GM21737 (cell line): Measurements from ENCODE around the gene AIRE.

Experiments
- ATAC-seq: cut with Tn5 transposase; IDR thresholded peaks from one replicate; pipeline ENCODE4 v1.9.1; 2021; ENCODE audit warnings: mild to moderate bottlenecking, moderate library complexity; ENCODE audit not compliant: unreplicated experiment

The AIRE gene

DNA sequence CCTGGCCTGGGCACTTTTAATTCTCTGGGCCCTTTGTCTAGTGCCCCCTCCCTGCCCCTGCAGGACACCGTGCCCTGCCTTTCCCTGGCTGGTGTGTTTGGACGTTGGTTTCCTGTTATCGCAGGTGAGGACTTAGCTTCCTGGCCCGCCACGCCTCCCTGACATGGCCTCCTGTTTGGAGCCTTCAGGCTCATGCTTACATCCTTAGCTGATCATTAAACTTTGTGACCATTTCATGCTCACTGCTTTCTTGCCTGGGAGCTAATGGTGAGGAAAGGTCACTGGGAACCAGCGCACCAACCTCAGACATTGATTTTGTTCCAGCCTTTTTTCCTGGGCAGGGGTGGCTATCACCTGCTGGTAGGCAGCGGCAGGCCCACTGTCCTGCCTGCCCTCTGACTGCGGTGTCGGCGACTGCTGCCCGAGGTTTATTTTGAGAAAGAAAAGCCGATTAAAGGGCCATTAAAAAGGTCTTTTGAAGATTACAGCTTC is 17.9 kb downstream of the AIRE start:
- ATAC-seq = no peak

DNA sequence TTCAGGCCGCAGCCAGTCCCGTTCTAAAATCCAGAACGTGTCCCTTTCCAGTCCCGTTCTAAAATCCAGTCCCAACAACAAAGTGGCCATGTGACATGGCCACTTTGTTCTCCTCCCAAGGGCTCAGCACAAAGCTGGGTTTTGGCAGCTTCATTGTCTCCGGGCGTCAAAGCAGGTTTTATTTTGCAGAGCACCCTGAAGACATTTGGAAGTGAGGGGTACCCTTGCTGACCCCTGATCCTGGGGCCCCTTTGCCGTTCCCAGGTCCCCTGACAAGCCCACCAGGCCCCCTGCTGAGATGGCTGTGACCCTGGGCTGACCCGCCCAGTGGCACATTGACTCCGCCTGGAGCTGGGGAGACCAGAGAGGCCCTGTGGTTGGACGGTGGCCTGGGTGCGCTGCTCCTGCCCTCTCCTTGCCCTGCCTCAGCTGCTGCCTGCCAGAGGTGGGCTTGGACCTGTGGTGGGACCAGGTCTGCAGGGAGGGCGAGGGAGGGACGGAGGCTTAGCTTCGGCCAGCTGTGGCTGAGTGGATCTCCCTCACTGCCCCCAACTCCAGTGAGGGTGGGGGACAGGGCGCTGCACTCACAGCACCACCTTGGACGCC is 18.4 kb downstream of the AIRE start:
- ATAC-seq = no peak

DNA sequence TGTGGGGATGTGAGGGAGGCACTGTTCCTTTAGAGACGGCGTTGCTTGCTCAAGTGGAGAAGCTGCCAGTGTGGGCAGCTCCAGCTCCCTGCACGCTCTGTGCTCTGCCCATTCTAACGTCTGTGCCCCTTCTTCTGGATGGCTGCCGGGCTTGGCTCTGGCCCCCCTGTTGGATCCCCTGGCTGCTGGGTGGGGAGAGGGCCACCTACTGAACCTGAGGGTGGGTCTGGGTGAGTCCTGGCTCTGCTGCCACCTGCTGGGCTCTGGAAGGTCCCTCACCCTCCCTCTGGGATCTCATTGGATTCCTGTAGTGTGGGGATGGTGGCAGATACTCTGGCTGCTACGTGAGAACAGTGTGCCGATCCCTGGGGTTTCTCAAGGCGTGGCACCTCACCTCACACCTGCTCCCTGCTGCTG is 19.2 kb downstream of the AIRE start:
- no peak for ATAC-seq

DNA sequence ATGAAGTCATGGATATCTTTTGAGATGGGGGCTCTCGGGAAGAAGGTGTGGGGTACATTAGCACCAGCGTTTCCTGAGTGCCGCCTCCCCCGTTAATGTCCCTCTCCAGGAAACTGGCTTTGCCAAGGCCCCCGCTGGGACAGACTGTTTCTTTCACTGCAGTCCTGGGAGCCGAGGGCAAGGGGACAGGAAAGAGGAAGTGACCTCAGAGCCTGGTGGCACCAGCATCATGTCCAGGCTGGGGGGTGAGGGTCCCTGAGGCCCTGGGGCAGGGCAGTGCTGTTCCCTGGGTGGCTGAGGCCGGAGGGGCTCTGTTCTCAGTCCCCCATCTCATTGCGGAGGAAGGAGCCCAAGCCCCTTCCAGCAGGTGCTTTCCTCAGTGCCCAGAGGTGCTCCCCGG is 20.0 kb downstream of the AIRE start:
- no peak for ATAC-seq

DNA sequence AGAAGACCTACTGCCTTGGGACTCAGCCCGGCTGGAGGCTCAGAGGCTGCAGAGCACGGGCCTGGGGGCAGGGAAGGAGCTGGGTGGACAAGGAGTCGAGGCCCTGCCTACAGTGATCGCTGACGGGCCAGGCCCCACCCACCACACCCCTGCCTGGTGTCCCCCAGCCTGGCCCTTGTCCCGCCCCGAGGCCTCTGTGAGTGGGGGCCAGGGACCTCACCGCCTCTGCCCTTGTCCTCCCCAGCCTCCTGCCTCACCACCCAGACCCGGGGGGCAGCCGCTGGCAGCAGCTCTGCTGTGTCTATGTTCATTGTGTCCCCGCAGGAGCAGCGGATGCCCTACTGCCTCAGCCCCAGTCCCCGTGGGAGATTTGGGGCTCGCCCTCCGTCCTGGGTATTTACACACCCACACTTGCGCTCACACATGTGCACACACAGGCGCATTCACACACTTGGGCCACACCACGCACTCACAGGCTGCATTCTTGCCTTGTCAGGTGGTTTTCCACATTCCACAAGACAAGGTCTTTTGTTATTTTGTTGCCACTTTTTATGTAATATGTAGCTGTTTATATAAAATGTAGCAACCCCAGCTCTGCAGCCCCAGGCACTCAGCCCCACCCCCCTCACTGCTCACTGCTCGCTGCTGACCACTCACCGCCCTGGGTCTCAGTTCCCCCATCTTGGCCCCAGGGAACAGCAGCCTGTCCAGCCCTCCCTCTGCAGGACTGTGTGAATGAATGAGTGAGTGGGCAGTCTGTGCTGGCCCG is 21.4 kb downstream of the AIRE start:
- ATAC-seq = no peak

DNA sequence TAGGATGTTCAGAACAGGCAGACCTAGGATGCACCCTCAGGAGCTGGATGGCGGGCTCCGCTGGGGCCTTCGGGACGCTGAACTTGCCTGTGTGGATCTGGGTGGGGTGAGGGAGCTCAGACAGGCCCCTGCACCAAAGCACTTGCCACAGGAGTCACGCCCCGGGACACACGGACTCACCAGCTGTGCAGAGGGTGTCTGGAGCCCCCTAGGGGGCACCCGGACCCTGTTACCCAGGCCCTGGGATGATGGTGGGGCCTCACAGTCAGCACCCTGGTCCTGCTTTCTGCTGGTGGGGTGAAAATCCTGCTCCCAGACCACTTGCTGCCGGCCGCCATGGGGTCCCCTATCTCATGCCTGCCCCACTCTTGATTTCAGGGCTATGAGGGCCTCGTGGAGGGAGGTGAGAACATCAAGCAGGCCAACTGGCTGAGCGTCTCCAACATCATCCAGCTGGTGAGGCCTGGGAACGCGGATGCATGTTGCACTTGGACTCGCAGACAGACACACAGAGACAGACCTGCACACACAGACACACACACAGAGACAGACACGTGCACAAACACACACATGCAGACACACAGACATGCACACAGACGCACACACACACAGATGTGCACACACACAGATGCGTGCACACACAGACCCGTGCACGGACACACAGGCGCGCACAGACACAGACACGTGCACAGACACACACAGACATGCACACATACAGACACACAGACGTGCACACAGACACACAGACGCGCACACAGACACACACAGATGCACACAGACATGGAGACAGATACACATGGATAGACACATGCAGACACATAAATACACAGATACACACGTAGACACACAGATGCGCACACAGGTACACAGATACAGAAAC is 25.2 kb downstream of the AIRE start:
- no peak for ATAC-seq

DNA sequence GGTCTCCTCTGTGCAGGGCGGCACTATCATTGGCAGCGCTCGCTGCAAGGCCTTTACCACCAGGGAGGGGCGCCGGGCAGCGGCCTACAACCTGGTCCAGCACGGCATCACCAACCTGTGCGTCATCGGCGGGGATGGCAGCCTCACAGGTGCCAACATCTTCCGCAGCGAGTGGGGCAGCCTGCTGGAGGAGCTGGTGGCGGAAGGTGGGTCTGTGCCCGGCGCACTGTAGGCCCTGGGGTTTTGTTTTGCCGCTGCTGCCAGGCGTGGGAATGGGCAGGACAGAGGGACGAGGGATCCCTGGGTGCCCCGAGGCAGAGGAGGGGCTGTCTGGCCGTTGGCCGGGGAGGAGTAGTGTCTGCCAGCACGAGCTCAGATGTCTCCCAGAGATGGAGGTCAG is 26.4 kb downstream of the AIRE start:
- no peak for ATAC-seq

DNA sequence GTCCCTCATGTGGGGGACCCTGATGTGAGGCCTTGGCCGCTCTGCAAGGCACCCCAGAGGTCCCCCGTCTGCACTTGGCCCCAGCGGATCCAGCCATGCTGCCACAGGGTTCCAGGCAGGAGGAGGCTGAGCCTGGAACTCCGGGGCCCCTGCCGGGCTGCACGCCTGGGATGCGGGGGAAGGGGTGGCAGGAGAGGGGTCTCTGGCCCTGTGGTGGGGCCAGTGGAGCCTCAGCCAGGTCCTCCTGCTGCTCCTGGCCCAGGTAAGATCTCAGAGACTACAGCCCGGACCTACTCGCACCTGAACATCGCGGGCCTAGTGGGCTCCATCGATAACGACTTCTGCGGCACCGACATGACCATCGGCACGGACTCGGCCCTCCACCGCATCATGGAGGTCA is 27.0 kb downstream of the AIRE start:
- no peak for ATAC-seq

DNA sequence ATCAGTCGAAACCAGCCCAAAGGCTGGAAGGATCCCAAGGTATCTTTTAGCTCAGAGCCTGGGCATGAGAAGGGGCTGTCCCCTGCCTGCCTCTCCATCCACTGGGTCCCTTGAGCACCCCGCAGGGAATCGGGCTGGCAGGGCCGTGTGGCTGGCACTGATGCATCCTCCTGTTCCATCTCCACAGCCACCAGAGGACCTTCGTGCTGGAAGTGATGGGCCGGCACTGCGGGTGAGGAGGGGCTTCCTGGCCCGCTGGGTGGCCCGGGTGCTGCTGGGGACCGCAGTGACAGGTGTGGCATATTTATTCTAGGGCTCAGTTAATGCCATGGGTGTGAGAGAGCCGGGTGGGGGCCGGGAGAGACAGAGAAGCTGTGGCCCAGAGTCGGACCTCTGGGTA is 27.8 kb downstream of the AIRE start:
- ATAC-seq = no peak

DNA sequence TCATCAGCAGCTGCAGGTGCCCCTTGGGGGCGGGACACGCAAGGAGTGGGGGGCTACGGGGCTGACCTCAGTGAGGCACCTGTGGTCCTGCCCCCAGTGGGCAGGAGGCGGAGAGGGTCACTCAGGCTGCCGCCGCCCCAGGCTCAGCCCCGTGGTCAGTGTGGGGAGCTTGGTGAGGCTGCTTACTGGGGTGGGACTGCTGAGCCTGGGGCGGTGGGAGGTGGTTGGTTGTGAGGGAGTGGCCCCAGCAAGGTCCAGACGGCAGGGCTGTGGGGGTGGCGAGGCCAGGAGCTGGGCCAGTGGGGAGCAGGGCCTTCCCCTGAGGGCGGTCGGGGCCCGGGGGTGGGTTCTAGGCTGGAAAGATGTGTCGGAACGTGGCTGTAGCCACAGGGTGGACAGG is 28.5 kb downstream of the AIRE start:
- no peak for ATAC-seq

DNA sequence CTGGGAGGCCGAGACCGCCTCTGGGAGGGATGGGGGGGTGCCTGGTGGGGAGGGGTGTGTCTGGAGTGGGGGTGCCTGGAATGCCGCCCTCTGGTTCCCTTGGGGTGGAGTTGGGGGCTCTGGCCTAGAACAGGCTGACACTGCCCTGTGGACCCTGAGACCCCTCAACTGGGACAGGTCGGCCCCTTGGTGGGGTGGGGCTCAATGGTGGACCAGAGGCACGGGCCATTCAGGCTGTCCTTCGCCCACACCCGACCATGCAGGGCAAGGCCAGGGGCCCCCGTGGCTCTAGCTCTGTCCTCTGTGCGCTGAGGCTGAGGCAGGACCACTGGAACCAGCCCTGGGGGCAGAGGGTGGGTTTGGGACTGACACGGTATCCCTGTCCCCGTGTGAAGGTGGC is 28.9 kb downstream of the AIRE start:
- ATAC-seq = no peak

DNA sequence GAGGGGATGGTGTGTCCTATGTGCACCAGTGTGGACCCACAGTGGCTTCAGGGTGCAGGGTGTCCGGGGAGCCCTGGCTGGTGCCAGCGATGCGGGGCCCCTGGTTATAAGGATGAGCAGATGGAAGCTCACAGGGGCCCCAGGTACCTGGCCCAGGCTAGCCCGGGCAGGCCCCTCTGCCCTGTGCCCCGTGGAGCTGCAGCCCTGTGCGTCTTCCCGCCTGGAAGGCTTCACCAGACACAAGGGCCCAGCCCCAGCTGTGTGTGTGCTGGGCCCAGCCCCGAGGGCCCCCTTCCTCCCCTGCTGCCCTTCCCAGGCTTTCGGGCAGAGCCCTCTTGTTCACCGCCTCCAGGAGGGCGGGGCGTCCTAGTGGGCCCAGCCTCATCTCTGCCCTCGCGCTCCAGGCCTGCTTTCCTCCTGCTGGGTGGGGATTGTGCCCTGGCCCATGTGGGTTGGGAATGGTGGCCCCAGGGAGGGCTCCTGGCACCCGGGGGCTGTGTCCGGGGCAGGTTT is 30.1 kb downstream of the AIRE start:
- no peak for ATAC-seq

DNA sequence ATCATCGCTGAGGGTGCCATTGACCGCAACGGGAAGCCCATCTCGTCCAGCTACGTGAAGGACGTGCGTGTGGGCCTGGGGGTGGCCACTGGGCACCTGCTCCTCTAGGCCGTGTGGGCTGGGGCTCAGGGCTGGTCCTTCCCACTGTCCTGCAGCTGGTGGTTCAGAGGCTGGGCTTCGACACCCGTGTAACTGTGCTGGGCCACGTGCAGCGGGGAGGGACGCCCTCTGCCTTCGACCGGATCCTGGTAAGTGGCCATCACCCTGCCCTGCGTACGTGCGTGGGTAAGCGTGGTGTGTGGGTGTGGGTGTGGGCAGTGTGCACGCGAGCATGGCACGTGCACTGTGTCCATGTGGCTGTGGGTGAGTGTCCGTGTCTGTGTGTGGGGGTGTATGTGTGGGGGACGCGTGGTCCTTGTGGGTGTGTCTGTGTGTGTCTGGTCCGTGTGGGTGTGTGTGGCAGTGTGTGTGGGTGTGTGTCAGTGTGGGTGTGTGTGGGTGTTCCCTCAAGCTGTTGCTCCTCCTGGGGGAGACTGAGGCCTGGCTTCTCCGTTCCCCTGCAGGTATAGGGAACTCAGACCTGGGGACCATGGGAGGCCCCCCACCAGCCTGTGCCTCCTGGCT is 30.7 kb downstream of the AIRE start:
- no peak for ATAC-seq

DNA sequence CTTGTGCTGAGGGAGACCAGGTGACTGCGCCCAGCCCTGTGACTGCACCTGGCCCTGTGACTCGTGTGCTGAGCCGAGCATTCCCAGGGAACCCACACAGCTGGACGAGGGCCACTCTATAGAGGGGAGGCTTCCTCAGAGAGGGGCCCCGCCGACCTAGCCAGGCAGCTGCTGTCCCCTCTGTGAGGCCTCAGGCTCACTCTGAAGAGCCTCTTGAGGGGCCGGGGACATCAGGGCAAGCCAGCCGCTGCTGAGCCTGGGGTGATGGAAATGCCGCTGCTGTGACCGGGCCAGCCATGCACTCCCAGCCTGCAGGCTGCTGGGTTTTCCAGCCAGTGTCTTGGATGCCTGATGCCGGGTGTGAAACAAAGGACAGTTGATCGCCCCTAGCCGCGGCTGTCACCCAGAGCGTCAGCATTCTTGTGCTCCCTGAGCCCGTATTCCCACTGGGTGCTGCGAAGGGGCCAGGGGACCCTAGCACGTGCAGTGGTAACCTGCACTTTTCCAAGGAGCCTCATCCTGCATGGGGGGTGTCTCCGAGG is 31.6 kb downstream of the AIRE start:
- no peak for ATAC-seq

DNA sequence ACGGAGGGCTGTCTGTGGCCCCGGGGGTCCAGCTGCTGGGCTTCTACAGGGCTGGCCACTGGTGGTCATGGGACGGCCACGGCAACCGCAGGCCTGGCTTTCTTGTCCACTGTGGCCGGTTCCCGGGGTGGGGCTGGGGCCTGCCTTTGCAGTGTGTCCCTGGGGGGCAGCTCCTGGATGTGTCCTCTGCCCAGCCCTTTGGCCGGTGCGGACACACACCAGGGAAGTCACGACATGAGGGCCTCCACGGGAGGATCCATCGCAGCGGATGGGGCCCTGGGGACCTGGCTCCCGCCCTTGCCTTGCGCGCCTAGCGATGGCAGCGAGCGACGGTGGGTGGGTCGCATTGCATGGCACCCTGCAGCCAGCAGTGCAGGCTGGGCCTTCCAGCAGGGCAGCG is 32.2 kb downstream of the AIRE start:
- ATAC-seq = no peak

DNA sequence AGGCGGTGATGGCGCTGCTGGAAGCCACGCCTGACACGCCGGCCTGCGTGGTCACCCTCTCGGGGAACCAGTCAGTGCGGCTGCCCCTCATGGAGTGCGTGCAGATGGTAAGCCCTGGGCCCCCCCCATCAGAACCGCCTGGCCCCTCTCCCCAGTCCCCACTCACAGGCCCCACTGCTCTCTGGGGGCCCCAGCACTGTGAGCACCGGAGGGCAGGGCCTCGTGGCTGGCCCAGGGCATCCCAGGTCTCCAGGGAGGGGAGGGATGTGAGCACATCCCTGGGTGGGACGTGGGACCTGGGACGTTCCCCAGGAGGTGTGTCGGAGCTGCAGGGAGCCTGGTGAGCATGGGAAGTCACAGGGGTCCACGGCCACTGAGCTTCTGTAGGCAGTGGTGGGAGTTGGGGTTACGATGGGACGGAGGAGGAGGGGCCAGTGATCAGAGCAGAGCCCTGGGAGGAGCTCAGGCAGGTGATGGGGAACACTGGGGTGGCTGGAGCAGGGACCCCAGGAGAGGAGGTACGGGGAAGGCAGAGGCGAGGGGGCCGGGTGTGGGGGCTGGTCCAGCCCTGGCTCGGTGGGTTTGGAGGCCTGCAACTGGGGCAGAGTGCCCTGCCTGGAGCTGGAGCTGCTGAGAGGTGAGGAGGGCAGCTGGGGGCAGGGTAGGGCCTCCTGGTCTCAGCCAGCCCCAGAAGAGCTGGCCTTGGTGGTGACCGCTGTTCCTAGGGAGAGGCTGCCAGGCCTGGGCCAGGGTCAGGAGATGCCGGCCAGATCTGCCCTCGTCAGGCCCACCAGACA is 33.0 kb downstream of the AIRE start:
- no peak for ATAC-seq

DNA sequence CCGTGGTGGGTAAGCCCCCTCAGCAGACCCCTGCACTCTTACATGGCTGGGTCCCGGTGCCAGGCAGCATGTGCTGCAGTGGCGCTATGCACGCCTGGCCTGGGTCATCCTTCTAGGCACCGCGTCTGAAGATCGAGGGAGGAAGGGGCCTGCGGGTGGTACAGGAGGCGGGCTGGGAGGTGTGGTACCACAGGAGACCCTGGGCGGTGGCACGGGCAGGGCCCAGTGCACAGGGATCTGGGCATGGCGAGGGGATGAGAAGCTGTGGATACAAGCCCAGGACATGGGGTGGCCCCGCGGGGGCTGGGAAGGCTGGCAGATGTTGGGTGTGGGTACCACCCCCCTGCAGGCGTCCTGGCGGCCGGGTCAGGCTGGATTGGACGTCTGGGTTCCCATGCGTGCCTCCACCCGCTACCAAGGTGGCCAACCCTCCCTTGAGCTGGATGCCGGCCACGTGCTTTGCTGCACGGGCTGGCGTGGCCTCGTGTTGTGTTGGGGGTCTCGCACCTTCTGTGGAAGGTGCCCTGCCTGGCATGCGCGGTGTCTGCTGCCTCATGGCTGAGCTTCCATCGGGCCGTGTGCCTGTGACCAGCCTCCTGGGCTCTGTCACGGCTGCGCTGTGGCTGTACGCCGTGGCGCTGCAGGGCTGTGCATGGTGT is 33.9 kb downstream of the AIRE start:
- no peak for ATAC-seq

DNA sequence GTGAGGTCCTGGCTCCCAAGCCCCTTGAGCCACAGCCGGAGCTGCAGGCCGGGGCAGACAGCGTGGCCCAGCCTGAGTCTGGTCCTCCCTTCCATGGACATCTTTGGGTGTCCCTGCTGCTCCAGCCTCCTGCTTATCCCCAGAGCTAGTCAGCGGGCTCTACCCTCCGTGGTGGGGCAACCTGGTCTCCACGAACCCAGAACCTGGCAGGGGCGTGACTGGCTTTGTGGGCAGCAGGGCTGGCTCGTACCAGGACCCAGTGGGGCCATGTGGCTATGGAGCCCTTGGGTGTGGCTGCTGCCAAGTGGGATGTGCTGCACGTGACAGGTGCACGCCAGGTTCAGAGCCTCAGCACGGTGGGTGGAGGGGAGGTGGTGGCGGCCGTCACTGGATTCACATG is 35.2 kb downstream of the AIRE start:
- no peak for ATAC-seq

DNA sequence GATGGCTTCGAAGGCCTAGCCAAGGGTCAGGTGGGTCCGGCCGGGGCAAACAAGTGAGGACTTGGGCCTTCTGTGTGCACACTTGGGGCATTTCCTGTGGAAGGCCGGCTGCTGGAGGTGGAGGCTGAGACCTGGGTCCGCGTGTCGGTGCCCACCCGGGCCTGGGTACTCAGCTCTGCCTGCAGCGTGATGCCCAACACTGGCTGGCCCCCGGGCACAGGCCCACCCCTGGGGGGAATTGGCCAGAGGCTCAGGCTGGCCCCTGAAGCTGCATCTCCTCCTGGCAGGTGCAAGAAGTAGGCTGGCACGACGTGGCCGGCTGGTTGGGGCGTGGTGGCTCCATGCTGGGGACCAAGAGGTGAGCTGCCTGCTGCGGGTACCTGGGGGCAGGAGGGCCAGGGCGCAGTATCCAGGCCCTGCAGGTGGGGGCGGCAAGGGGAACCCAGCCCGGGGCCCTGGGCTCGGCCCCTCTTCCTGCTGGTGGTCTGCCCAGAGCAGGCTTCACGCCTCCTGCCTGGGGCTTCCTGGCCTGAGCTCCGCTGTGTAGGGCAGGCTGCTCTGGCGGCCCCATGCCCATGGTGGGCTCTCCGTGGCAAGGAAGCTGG is 36.3 kb downstream of the AIRE start:
- no peak for ATAC-seq
